ENCODE results near the gene ZP4.

- no peak for TF ChIP-seq CTCF (conservative IDR thresholded peaks at IDR 0.05; ENCODE audit: low read depth, low read length)
- no peak for TF ChIP-seq MAZ (IDR thresholded peaks at IDR 0.05; ENCODE audit: borderline replicate concordance, low read depth, low read length)
Observed at GRCh38 chr1:237910834-237911233, 20.1 kb upstream of the ZP4 start.

Data from IMR-90 (cell line).